NCI-H2171 (cell line): ENCODE results near the gene ITPR2.

Source experiments
- DNase-seq: peaks from one replicate; lab custom pipeline; 2025; lab: John Stamatoyannopoulos, UW

ITPR2 gene

DNA sequence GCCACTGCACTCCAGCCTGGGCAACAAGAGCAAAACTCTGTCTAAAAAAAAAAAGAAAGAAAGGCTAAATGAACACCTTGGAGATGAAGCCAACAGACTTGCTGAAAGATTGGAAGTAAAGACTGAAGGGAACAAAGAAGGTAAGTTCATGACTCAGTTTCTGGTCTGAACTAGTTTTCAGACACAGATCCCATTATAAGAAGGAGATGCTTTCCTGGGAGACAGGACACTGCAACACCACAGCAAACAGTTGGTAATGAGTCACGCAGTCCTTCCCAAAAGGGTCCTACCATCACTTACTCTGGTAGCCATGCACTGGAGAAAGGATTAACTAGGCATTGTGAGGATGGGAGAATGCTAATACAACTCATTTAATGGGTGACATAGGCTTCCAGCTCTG, 540.4 kb downstream of the ITPR2 start:
- no peak for DNase-seq

DNA sequence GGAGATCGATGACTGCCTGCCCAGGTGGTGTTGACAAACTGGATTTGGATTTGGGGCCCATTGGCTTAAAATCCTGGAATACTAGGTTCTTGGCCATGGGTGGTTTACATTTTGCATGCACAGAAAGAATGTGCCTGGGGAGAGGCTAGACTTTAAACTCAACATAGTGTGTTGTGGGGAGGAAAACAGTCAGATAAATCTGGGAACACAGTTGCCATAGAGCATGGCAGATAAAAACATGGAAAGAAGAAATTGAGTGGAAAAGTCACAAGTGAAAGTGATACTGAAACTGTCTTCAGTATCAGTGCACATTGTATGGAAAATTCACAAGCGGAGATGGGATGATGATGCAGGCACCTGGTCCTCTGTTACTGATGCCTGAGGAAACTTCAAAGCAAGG, 542.4 kb downstream of the ITPR2 start:
- DNase-seq, result no peak

DNA sequence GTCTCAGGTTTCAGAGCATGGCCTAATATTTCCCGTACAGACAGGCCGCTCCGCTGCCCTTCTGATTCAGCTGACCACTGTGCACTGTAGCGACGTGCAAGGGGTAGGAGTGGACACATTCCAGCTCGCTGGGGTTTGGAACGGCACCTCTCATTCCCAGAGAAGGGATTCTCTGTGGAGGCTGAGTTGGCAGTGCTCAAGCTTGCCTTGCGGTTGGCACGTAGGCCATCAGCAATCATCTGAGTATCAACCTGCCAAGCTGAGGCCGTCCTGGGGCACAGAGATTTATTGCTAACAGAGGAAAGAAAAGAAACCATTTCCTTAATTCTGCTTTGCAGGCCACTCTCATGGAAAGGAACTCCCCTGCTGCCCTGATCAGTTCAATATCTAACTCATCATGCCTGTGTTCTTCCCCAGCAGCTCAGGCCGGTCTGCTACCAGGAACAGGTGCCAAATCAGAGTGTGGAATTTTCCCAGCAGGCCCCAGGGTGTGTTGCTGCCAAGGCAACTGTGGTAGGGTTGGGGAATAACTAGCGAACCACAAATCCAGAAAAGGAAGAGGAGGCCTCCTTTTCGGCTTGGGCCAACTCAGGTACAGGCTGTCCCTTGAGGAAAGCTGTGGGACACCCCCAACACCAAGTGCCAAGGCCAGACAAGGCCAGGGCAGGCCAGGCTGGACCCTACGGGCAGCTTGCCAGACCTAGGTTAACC, 545.2 kb downstream of the ITPR2 start:
- no peak for DNase-seq
